PC-9 (cell line): ENCODE measurements around the gene MORC4. TPM values are rescaled to one million over a fixed set of nuclear protein-coding genes. Genes with fewer than 3 reads are reported as not detected.

Experiments
- BruUV-seq: library from RNA; stranded (reverse); fragments of 400-500 nt; replicated peaks from 2 replicates; lab custom pipeline; 2021; lab: Mats Ljungman, UMichigan
- CTCF ChIA-PET: fragments of 300-600 bp; sonication (Branson Sonifier 250); formaldehyde crosslinking; loops from one replicate; lab custom pipeline; 2022; ENCODE audit warnings: antibody characterized with exemption; lab: Charles Lee
- POLR2A ChIA-PET: fragments of 300-600 bp; sonication (Branson Sonifier 250); formaldehyde crosslinking; loops from one replicate; lab custom pipeline; 2022; ENCODE audit warnings: antibody characterized with exemption; ENCODE audit not compliant: unreplicated experiment; lab: Charles Lee
- DNase-seq, 2 experiments: peaks; one replicate each; pipeline versions ENCODE4 v3.0.0 to v3.0.0-alpha.2; 2015 to 2022; ENCODE audit warnings: mixed read lengths in 1 of 2
- H2AFZ ChIP-seq: fragments of 200-600 bp; sonication (generic); 2 replicates; pipeline ENCODE4 v1.8.1; 2017; ENCODE audit warnings: antibody characterized with exemption
- H3F3A ChIP-seq: fragments of 200-600 bp; sonication (generic); 2 replicates; pipeline ENCODE4 v1.8.1; 2017; ENCODE audit warnings: antibody characterized with exemption, mild to moderate bottlenecking, low read depth; ENCODE audit not compliant: insufficient read depth
- H3K27ac ChIP-seq: fragments of 200-600 bp; sonication (generic); 2 replicates; pipeline ENCODE4 v1.6.1; 2016; ENCODE audit warnings: mixed run types
- H3K27me3 ChIP-seq: fragments of 200-600 bp; sonication (generic); 2 replicates; pipeline ENCODE4 v1.6.1; 2016; ENCODE audit warnings: low read depth, mixed run types; ENCODE audit not compliant: insufficient read depth
- H3K36me3 ChIP-seq: fragments of 200-600 bp; sonication (generic); 2 replicates; pipeline ENCODE4 v1.6.1; 2016; ENCODE audit warnings: low read depth, mixed run types
- H3K4me1 ChIP-seq: fragments of 200-600 bp; sonication (generic); replicated peaks from 2 replicates; pipeline ENCODE4 v1.6.1; 2016; ENCODE audit warnings: mixed run types; ENCODE audit not compliant: insufficient read depth
- H3K4me2 ChIP-seq: fragments of 200-600 bp; sonication (generic); 2 replicates; pipeline ENCODE4 v1.6.1; 2017; ENCODE audit warnings: mixed run types
- H3K4me3 ChIP-seq: fragments of 200-600 bp; sonication (generic); 2 replicates; pipeline ENCODE4 v1.6.1; 2016; ENCODE audit warnings: mixed run types
- H3K79me2 ChIP-seq: fragments of 200-600 bp; sonication (generic); 2 replicates; pipeline ENCODE4 v1.6.1; 2017; ENCODE audit warnings: low read depth, mixed run types
- H3K9me2 ChIP-seq: fragments of 200-600 bp; sonication (generic); 2 replicates; pipeline ENCODE4 v1.8.1; 2017; ENCODE audit warnings: mild to moderate bottlenecking; ENCODE audit not compliant: insufficient read depth
- H3K9me3 ChIP-seq: fragments of 200-600 bp; sonication (generic); 2 replicates; pipeline ENCODE4 v1.8.1; 2016; ENCODE audit warnings: low read depth; ENCODE audit not compliant: insufficient read depth
- H4K20me1 ChIP-seq: fragments of 200-600 bp; sonication (generic); 2 replicates; pipeline ENCODE4 v1.8.1; 2017; ENCODE audit not compliant: insufficient read depth
- EZH2 ChIP-seq: fragments of 200-600 bp; sonication (generic); IDR thresholded peaks from 2 replicates; pipeline ENCODE4 v1.8.0; 2017; ENCODE audit warnings: antibody characterized with exemption, low read depth
- intact Hi-C: fragments of 100-400 bp; cut with micrococcal nuclease; formaldehyde crosslinking; loops from one replicate; pipeline ENCODE4 v1.10.0; 2022; ENCODE audit not compliant: unreplicated experiment
- total RNA-seq: library from RNA; stranded (reverse); gene quantifications from 2 replicates; pipeline ENCODE4 v1.2.3, GENCODE V29; 2021
- TF ChIP-seq, protein P1 (sequence below): fragments of 200-600 bp; sonication (generic); conservative IDR thresholded peaks from 2 replicates; pipeline ENCODE4 v1.6.1; 2017; ENCODE audit warnings: mixed run types, antibody characterized with exemption, mild to moderate bottlenecking, moderate library complexity

MORC4 gene
- total RNA-seq, 1 experiment from 2014 or later: 11.1 TPM

DNA sequence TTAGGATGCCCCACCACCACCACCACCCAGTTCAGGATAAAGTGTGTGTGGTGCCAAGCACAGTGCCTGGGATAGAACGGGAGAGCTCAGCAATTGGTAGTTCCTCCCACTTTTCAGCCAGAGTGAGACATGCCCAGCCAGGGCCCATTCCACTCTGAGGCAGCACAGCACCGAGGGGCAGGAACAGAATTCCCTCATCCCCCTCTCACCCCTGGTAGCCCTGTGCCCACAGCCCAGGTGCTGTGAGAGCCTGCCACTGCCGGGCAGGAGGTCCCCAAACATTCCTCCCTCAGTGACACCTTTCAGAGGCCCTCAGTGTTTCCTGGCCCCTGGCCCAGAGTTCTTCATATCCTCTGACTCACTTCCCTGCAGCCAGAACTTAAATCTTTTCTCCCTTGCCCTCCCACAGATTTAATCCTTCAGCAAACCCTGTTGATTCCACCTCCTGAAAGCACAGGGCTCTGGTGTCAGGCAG is 105.0 kb downstream of the MORC4 start:
- Histone ChIP-seq H3K9me3 (no peaks in the 10 kb centered on the region), H3K4me1 (peaks cover 41% of the 10 kb centered on the region), H3K4me2 (peak overlapping the region; percentile 61), H3K4me3 (no peak overlapping the region), H3K79me2 (no peaks in the 10 kb centered on the region), H2AFZ (peak overlapping the region; percentile 48; the same call in 1 of the 2 replicates), H3K9me2 (no peaks in the 10 kb centered on the region), H3K36me3 (no peaks in the 10 kb centered on the region), H3F3A (peaks cover 7% of the 10 kb centered on the region; the same call in 1 of the 2 replicates), H4K20me1 (no peaks in the 10 kb centered on the region), H3K27me3 (no peaks in the 10 kb centered on the region), H3K27ac (peak overlapping the region; percentile 62)
- peak; percentile 43 to 82 for DNase-seq
- CTCF ChIA-PET: interaction anchor here (1.1 to 1.3 kb wide), 2 partner anchors 65 to 999 kb away, joined by 5 to 7 read pairs; no protein-coding TSS in a partner anchor
- BruUV-seq: no TSS peak
- TF ChIP-seq, protein P1, sequence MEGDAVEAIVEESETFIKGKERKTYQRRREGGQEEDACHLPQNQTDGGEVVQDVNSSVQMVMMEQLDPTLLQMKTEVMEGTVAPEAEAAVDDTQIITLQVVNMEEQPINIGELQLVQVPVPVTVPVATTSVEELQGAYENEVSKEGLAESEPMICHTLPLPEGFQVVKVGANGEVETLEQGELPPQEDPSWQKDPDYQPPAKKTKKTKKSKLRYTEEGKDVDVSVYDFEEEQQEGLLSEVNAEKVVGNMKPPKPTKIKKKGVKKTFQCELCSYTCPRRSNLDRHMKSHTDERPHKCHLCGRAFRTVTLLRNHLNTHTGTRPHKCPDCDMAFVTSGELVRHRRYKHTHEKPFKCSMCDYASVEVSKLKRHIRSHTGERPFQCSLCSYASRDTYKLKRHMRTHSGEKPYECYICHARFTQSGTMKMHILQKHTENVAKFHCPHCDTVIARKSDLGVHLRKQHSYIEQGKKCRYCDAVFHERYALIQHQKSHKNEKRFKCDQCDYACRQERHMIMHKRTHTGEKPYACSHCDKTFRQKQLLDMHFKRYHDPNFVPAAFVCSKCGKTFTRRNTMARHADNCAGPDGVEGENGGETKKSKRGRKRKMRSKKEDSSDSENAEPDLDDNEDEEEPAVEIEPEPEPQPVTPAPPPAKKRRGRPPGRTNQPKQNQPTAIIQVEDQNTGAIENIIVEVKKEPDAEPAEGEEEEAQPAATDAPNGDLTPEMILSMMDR: no peak
- TF ChIP-seq EZH2: no peak
- POLR2A ChIA-PET: no interaction called here
- intact Hi-C loops: loop anchor here (2.0 to 10.0 kb wide), 8 partner anchors 60 to 1177 kb away; partner anchors contain the start of genes NCBP2L, RBM41 and TSC22D3

GRCh38 chrX:106894392-106894909 is 105.6 kb downstream of the MORC4 start:
- peak; percentile 56 to 68 for DNase-seq
- H3K27me3 ChIP-seq: no peaks in the 10 kb centered on the region
- H2AFZ ChIP-seq: peak overlapping the region; percentile 48; the same call in 1 of the 2 replicates
- no peaks in the 10 kb centered on the region for H3K36me3 ChIP-seq
- ChIA-PET POLR2A (interaction anchor here (0.6 kb wide), 2 partner anchors 10 to 20 kb away, joined by 3 to 11 read pairs; no protein-coding TSS in a partner anchor), CTCF (interaction anchor here (1.1 to 1.3 kb wide), 2 partner anchors 65 to 1000 kb away, joined by 5 to 7 read pairs; no protein-coding TSS in a partner anchor)
- peak overlapping the region; percentile 61 for H3K4me2 ChIP-seq
- H3F3A ChIP-seq: peaks cover 7% of the 10 kb centered on the region; the same call in 1 of the 2 replicates
- H3K4me1 ChIP-seq: peaks cover 35% of the 10 kb centered on the region
- TF ChIP-seq EZH2: no peak
- TF ChIP-seq, protein P1: peak; percentile 86
- intact Hi-C loops: loop anchor here (2.0 to 10.0 kb wide), 6 partner anchors 60 to 1106 kb away; partner anchors contain the start of genes NCBP2L, RBM41 and TSC22D3
- H3K9me3 ChIP-seq: no peaks in the 10 kb centered on the region
- peak overlapping the region; percentile 62 for H3K27ac ChIP-seq
- H3K9me2 ChIP-seq: no peaks in the 10 kb centered on the region
- no peaks in the 10 kb centered on the region for H4K20me1 ChIP-seq
- H3K79me2 ChIP-seq: no peaks in the 10 kb centered on the region
- no peak overlapping the region for H3K4me3 ChIP-seq
- no TSS peak for BruUV-seq

DNA sequence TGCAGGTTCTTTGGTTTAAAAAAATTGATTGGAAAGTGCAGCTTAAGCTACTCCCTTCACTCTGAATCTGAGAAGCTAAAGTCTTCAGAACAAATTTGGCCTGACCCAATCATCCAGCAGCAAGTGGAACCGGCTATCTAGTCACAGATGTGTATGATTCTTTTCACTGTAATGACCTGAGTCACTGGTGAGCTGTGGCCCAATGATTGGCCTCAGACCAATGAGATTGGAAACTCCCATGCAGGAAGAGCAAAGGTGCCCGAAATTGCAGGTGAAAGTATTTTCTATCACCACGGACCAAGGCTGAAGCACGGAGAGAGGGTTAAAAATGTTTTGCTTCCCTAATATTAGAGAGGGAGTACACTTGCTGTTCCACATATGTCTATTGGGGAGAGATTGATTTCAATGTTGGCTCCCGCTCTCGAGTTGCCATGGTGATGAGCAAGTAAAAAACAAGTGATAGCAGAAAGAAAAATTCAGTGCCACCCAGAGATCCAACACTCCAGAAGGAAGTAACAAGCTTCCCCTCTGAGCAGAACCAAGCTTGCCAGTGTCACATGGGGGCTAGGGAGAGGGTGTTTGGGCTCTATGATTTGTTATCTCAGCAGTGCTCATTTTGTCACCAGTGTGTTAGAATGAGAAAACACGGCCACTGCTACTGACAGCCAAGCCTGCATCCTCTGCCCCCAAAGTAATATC is 108.1 kb downstream of the MORC4 start:
- Histone ChIP-seq H3K9me3 (no peaks in the 10 kb centered on the region), H3K4me2 (no peak overlapping the region), H3K4me1 (peaks cover 22% of the 10 kb centered on the region), H2AFZ (no peak overlapping the region), H3K27me3 (no peaks in the 10 kb centered on the region), H3K27ac (no peak overlapping the region), H3K9me2 (no peaks in the 10 kb centered on the region), H3K79me2 (no peaks in the 10 kb centered on the region), H4K20me1 (no peaks in the 10 kb centered on the region), H3F3A (peaks cover 7% of the 10 kb centered on the region; the same call in 1 of the 2 replicates), H3K36me3 (no peaks in the 10 kb centered on the region), H3K4me3 (no peak overlapping the region)
- DNase-seq: no peak
- POLR2A ChIA-PET: no interaction called here
- CTCF ChIA-PET: no interaction called here
- BruUV-seq: no TSS peak
- intact Hi-C loops: loop anchor here (5.0 to 10.0 kb wide), 4 partner anchors 223 to 885 kb away; partner anchors contain the start of genes NCBP2L, RBM41 and TSC22D3
- TF ChIP-seq, protein P1: no peak
- TF ChIP-seq EZH2: no peak

Other genes with a start within 250 kb of the MORC4 start
- gene TBC1D8B, start 197.5 kb downstream of the MORC4 start, total RNA-seq: 2.8 and 5.3 TPM in 2 replicates
- gene RIPPLY1, start 96.9 kb downstream of the MORC4 start, total RNA-seq: not detected in 2 replicates
- not detected in 2 replicates for gene CLDN2, start 79.8 kb downstream of the MORC4 start, total RNA-seq
- 31.2 and 31.5 TPM in 2 replicates for gene RBM41, start 118.6 kb upstream of the MORC4 start, total RNA-seq
- 20.2 and 20.9 TPM in 2 replicates for gene NUP62CL, start 206.2 kb upstream of the MORC4 start, total RNA-seq
- gene DNAAF6, start 206.4 kb upstream of the MORC4 start, total RNA-seq: not detected in 2 replicates